T follicular helper cell (primary cell): ENCODE data around the gene FBXL17.
A peak's percentile ranks its signal among the peaks of the same experiment; 100 is the strongest.
"Not testable (repeated sequence)": the region's sequence is repeated elsewhere in the genome, so short reads cannot be mapped to it uniquely, and the experiment has no call there.

Experiments
- DNase-seq: peaks from one replicate; pipeline ENCODE4 v3.0.0-alpha.2; 2020; ENCODE audit warnings: low read depth

Gene FBXL17

DNA sequence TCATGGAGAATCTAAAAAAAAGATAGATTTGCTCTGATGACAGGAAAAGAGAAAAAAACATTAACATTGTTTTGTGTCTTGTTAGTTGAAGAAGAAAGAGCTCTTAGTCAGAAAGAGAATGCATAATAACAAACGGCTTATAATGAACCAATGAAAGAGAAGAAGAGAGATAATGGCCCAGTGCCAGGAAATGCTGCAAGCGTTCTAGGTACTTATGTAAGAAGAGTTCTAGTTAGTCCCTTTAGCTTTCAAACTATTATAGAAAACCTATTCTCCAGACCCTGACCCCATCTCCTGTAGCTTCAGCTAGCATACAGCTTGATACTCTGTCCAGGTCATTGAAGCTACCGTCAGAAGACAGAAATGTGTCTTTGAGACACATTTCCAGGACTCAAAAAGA lies 70.2 kb downstream of the FBXL17 start:
- no peak for DNase-seq

DNA sequence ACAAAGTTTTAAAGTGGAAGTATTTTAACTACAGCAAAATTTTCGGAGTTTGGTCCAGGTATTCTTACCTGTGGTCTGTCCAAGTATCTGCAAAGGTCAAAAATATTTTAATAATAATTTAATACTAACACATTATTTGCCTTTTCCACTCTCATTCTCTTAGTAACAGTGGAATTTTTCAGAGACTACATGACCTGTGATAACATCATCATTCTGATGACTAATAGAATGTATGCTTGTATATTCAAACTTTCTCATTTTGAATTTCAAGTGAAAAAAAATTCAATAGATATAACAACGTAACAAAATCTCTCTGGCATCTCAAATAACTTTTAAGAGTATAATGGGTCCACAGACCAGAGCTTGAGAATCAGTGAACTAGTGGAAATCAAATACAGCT lies 78.3 kb downstream of the FBXL17 start:
- no peak for DNase-seq

DNA sequence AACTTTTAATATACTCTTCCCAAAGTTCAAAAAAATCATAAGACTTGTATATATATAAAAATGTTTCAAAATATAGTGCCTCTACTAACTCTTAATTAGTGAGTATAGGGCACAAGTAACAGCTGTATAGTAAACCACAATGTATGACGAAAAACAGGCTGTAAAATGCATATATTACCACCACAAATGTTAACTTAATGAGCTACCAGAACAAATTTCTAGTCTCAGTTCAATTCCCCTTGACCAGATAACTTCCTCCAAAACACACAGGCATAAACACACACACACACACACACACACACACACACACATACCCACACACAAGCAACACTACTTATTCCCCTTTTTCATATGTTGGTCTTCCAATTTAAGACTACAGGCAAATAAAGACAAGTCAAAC lies 78.8 kb downstream of the FBXL17 start:
- DNase-seq = no peak

DNA sequence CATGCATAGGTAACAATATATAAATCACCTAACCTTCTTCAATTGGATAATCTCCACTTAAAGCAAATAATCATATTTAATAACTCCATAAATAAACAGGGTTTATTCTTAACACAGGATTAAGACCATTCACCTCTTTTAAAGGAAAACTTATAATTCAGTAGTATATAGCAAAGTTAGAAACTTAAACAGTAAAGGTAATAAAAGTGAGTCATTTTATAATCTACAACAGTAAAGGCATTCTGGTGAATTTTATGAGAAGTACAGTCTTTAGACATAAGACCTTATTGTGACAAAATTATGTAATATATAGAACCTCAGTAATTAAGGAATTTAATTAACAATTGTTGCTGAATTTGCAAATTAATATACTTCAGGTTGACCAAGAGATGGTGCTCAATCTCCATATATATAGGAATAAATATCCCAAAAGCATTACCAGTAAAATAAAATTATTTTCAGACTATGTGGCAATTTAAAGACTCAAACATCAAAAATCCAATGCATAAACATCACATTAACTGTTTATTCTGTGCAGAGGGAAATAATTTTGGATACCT lies 84.8 kb downstream of the FBXL17 start:
- no peak for DNase-seq

DNA sequence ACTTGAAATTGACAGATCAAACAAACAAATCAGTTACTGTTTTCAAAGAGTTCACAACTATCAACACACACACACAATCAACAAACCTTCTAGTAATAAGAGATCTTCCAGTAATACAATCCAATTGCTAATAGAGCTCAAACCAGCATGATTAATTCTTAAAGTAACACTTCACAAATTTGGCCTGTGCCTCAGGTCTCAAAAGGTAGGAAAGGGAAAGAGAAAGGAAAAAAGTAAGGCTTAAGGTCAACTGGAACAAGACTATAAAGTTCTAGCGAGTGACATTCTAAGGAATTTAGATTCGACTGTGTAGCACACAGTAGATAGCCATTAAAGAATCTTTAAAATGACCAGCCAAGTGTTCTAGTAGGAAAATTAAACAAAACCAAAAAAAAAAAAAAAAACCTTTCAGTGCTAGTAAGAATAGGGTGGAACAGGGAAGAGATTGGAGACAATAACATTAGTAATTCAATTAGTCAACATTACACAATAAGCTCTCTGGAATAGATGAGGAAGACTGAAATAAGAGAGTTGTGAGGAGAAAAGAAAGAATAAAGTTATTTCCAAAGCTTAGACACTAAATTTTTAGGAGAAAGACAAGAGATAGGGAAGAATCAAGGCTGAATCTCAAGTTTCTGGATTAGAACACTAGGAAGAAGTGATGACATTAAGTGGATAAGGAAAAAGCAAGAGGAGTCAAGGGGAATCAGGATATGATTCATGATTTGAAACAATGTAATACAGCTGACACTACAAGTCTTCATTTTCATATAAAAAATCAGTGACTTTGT lies 86.1 kb downstream of the FBXL17 start:
- DNase-seq = no peak

DNA sequence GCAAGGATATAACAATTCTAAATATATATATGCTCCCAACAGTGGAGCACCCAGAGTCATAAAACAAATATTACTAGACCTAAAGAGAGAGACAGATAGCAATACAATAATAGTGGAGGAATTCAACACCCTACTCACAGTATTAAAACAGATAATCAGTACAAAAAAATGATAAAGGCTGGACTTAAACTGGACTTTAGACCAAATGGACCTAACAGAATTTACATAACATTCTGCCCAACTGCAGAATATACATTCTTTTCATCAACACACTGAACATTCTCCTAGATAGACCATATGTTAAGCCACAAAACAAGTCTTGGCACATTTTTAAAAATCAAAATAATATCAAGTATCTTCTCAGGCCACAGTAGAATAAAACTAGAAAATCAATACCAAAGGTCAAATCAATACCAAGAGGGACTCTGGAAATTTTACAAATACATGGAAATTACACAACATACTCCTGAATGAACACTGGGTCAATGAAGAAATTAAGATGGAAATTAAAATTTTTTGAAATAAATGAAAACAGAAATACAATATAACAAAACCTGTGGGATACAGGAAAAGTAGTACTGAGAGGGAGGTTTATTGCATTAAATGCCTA lies 100.8 kb downstream of the FBXL17 start:
- DNase-seq = no peak

DNA sequence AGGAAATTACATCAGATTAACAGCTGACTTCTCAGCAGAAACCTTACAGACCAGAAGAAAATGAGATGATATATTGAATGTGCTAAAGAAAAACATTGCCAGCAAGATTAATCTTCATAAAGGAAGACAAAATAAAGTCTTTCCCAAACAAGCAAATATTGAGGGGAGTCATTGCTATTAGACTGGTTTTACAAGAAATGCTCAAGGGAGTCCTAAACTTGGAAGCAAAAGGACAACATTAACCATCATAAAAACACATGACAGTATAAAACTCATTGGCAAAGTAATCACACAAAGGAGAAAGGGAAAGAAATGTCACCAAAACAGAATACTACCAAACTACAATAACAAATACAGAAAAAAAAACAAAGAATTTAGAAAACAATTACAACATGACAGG lies 101.7 kb downstream of the FBXL17 start:
- DNase-seq = no peak

DNA sequence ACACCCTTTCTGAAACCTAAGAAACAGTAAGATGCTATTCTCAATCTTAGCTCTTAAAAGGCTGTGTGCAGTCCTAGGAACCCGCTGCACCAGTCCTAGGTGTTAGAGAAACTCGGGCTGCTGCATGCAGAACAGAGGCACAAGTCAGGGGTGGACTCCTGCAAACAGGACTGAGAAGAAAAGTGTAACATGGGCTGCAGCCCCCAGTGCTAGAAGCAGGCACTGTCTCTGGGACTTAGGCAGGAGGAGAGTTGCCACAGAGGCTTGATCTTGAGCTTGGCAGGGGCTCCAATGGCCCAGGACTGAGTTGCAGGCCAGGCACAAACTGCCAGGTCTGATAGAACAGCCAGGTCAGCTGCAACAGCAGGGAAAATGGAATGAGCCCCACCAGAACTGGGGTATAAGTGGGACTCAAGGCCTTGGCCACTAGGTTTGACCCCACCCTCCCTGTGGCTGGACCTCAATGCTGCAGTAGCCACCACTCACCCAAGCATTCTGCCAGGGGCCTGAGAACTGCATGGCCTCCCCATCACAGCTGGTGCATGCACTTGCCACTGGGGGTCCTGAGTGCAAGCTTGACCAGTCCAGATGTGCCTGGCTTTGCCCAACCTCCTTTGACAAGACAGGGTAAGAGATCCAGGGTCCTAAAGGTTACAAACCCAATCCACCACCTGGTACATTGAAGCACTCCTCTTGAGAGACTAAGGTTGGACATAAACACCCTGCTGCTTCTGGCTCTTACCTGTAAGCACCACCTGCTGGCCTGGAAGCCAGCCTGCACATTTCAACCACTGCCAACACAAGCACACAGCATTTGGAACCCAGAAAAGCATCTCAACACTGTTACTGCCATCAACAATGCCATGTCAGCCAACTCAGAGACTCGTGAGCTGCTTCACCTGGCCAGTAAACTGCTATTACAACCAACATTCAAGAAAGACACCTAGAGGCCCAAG lies 103.3 kb downstream of the FBXL17 start:
- no peak for DNase-seq

DNA sequence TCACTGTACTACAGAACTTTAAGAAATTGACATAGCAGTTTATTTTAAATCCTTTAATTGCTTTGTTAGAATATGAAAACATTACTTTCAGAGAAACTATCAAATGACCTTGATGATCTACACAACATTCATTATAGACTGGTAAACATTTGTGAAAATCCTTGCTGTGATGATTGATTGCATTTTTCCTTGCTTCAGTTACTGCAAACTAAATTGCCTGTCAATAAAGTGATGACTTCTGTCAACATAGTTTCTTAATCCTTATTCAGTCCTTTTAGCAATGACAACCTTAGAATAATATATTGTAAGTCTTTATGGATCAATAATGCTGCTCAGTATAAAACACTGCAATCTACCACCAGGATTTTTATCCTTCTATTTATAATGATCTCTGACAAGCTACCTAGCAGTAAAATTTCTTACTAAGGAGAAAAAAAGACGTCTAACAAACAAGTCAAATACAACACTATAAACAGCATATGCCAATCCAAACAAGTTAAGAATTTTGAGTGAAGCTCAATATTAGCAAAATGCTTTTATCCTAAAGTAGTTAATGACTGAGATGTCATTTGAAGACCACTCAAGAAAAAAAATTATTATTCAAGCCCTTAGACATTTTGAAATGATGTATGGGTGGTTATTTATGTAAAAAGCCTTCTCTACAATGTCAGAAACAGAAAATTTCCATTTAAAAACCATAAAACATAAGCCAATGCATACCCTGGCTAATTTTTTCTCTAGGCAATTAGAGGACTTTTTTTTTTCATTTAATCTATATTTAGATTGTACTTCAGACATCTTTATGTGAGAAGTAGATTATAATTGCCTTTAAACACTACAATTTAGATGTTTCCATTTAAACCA lies 105.5 kb downstream of the FBXL17 start:
- DNase-seq = no peak

DNA sequence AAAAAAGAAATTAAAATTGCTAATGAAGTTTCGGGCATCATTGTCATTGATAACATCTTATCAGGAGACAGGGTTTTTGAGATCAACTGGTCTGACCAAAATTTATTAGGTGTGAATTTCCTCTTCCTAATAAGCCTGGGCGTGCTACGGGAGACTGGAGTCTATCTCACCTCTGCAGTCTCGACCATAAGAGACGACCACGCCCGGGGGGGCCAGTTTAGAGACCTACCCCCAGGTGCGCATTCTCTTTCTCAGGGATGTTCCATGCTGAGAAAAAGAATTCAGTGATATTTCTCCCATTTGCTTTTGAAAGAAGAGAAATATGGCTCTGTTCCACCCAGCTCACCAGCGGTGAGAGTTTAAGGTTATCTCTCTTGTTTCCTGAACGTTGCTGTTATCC lies 107.8 kb downstream of the FBXL17 start:
- not testable (repeated sequence) for DNase-seq

DNA sequence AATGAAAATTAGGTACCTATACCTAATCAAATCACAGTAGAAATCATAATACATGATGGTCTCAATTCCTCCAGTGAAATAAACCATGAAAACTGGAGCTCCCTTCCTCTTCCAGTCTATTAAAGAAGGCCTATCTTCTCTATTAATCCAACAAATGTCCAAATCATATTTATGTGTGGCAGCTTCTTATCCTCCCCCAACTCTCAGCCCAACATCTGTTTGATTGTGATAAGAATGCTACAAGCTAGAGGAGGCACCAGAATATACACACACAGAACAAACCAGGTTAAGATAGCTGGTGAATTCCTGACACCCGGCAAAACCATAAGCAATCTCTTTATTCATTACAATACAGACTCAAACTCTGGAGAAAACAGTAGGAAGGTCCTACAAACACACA lies 110.8 kb downstream of the FBXL17 start:
- DNase-seq = no peak

DNA sequence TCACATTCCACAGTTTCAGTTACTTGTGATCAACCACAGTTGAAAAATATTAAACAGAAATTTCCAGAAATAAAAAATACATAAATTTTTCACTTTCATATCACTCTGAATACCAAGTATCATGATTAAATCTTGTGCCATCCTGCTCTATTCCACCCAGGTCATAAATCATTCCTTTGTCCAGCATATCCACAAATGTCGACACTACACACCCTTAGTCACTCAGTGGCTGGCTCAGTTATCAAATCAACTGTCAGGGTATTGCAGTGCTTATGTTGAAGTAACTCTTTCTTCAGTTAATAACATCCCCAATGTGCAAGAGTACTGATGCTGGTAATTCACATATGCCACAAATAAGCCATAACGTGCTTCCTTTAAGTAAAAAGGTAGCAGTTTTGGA lies 115.7 kb downstream of the FBXL17 start:
- DNase-seq = no peak

DNA sequence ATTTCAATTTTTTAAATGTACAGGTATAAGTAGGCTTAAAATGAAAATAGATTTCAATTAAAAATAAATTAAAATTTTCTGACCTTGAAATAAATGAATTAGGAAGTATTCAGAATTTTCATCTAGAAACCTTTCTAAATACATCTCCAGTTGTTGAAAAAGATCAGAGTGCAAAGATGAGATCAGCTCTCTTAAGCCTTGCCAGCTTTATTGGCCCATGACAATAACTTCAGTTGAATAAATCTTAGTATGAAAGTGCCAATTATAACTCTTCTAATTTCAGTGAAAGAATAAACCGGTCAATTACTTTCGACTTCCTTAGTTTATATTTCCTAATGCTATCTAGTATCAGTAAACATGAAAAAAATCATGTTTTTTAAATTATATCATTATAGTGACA lies 117.4 kb downstream of the FBXL17 start:
- no peak for DNase-seq

DNA sequence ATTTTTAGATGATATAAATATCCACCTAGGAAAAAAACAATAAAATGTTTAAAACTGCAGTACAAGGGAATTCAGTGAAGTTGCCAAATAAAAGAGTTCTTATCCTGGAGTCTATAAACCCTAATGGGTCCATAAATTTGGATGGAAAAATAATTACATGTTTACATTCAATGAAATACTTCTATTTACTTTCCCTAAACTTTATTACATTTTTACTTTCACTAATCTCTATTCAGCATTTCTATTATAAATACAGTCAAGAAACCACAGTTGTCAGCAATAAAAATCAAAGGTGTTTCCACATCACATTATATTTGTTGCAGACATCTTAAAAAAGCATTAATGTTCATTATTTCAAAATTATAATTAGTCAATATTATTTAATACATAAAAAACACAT lies 118.6 kb downstream of the FBXL17 start:
- no peak for DNase-seq

DNA sequence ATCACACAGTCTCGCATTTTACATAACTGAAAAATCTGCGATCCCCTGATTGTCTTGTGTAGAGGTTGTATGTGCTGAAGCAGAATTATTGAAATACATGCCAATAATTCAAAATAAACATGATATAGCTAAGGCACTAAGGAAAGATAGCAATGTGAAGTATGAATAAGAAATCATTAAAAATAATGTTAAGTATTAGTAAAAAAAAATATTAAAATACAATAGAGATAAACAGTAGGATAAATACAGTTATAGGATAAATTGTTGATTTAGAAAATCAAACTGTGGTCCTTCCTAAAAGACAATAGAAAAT lies 121.1 kb downstream of the FBXL17 start:
- DNase-seq = no peak

DNA sequence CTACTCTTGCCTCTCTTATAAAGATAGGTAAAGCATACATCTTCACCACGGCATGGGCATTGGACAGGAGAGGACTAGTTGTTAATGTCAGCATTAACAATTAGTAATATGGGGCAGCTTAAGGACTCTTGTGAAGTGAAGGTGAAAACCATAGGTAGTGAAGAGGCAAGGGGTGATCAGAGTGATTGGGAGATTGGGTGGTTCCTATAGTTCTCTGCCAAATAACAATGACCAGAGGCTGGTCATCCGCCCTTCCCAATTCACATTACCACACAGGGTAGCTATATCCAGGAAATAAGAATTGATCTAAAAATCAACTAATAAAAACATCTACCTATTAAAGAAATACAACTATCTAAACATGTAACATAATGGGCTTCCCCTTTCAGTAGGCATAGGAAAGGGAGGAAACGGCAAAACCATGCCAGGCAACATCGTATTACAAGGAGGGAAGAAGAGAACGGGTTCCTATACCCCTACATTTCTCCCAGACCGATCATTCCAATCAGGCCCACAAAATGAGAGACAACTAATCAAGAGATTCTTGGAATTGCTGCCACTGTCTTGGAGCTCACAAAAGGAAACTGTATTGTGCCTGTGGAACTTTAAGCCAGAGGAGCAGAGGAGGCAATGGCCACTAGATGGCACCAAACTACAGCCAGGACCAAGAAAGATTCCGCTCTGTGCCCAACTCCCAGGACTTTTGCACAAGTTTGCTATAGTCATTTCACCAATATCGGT lies 121.6 kb downstream of the FBXL17 start:
- peak; percentile 41 for DNase-seq

DNA sequence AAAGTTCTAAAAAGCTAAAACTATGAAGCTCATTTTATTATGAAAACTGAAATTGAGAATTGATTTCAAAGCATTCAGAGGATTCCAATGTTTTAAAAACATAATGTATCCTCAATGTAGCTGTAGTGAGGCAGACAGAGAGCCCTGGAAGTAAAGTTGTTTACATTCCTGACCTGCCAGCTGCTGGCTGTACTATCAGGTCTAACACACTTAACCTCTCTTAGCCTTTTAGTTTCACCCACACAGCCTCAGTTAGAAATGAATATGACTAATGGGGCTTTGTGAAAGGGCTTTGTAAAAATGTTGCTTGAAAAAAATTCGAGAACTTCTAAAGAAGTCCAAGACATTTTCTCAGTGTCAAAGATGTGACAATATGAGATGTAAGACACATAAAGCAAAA lies 122.6 kb downstream of the FBXL17 start:
- no peak for DNase-seq

DNA sequence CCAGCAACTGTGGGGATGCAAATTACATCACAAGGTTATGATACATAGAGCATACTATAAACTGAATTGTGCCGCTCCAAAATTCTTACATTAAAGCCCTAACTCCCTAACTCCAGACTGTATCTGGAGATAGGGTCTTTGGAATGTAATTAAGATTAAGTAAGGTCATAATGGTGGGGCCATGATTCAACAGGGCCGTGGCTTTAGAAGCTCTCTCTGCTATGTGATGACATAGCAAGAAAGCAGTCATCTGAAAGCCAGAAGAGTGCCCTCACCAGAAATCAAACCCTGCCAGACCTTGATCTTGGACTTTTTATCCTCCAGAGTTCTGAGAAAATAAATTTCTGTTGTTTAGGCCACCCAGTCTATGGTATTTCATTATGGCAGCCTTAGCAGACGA lies 123.9 kb downstream of the FBXL17 start:
- DNase-seq = no peak

DNA sequence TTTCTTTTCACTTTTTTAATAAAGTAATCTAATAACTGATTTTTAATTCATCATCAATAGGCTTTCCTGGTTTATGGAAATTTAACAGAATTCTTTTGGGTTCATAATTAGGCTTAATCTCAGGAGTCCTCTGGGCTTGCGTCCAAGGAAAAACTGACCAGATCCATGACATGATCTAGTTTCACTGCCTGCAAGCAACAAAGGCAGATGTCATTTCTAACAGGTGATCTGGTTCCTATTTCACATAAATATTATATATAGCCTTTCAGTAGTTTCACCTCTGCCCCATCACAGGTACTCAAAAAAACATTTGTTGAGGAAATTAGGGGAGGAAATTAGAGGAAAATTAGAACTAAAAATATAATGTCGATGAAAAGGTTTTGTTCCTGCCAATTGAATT lies 126.4 kb downstream of the FBXL17 start:
- DNase-seq = no peak

DNA sequence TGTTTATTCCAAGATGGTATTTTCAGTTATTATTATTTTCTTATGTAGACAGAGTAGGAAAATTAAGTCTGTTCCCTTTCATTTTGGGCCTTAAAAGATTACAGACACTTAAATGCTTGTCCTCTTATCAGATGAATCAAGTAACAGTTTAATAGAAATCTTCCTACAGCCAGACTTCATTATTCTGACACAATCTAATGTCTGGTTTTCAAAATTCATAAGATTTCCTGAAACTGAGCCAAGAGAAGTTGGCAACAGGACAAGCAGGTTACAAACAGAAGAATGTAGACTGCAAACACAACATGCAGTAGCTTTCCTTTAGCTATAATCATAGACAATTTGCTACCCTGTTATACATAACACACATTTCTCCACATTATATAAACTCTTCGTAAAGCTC lies 130.5 kb downstream of the FBXL17 start:
- DNase-seq = no peak
